H1 (cell line): ENCODE results near the gene DCAF16. TPM values are rescaled to one million over a fixed set of nuclear protein-coding genes. Genes with fewer than 3 reads are reported as not detected.

Experiments
- CTCF ChIA-PET: fragments of 300-600 bp; sonication (Branson Sonifier 250); formaldehyde crosslinking; loops from one replicate; lab custom pipeline; 2021; ENCODE audit not compliant: partially characterized antibody; lab: Charles Lee
- POLR2A ChIA-PET: fragments of 300-600 bp; sonication (Branson Sonifier 250); formaldehyde crosslinking; loops from one replicate; lab custom pipeline; 2021; ENCODE audit warnings: inconsistent platforms; ENCODE audit not compliant: partially characterized antibody; lab: Charles Lee
- DNase-seq, 2 experiments: peaks; one replicate each; pipeline versions ENCODE4 v3.0.0 to v3.0.0-alpha.2; 2010 to 2022; ENCODE audit warnings: low spot score in 2 of 2, low read depth in 1 of 2, mixed read lengths in 1 of 2
- FAIRE-seq: peaks from 2 replicates; lab custom pipeline; 2011; peaks lifted over from hg19 to GRCh38; lab: Jason Lieb, UNC
- H2AFZ ChIP-seq: 2 replicates; pipeline ENCODE4 v1.8.1; 2012; ENCODE audit warnings: low read length, inconsistent platforms
- H2AK5ac ChIP-seq: 2 replicates; pipeline ENCODE4 v1.6.1; 2013; ENCODE audit warnings: low read depth, low read length
- H2BK120ac ChIP-seq: replicated peaks from 2 replicates; pipeline ENCODE3; 2013; ENCODE audit warnings: low read depth, low read length, inconsistent platforms
- H2BK12ac ChIP-seq: 2 replicates; pipeline ENCODE4 v1.6.1; 2013; ENCODE audit warnings: low read depth, low read length
- H2BK15ac ChIP-seq: 2 replicates; pipeline ENCODE4 v1.6.1; 2013; ENCODE audit warnings: low read length
- H2BK20ac ChIP-seq: 2 replicates; pipeline ENCODE4 v1.6.1; 2013; ENCODE audit warnings: low read length
- H2BK5ac ChIP-seq: 2 replicates; pipeline ENCODE4 v1.6.1; 2013; ENCODE audit warnings: low read depth, low read length
- H3K14ac ChIP-seq: 2 replicates; pipeline ENCODE4 v1.6.1; 2013; ENCODE audit warnings: inconsistent platforms; ENCODE audit not compliant: insufficient read length
- H3K18ac ChIP-seq: 2 replicates; pipeline ENCODE4 v1.6.1; 2013; ENCODE audit warnings: low read length; ENCODE audit errors: extremely low read depth
- H3K23ac ChIP-seq: 2 replicates; pipeline ENCODE4 v1.6.1; 2013; ENCODE audit warnings: inconsistent platforms; ENCODE audit not compliant: insufficient read length
- H3K23me2 ChIP-seq: 2 replicates; pipeline ENCODE4 v1.6.1; 2013; ENCODE audit warnings: low read depth, low read length
- H3K27ac ChIP-seq: 2 replicates; pipeline ENCODE4 v1.6.1; 2011; ENCODE audit warnings: low read depth, low read length, inconsistent platforms
- H3K27me3 ChIP-seq, 4 experiments: replicated peaks in 1 of 4; 1 replicate in 1 of 4; 2 replicates in 3 of 4; pipeline versions ENCODE4 v1.6.1 to v1.8.1; 2011 to 2013; ENCODE audit warnings: low read length in 3 of 4, mild to moderate bottlenecking in 3 of 4, inconsistent platforms in 2 of 4, mixed read lengths in 2 of 4, moderate library complexity in 1 of 4; ENCODE audit not compliant: control insufficient read depth in 3 of 4, insufficient read depth in 3 of 4; ENCODE audit errors: extremely low read depth in 1 of 4
- H3K36me3 ChIP-seq, 4 experiments: 2 replicates each; pipeline versions ENCODE4 v1.6.1 to v1.8.1; 2011 to 2013; ENCODE audit warnings: mild to moderate bottlenecking in 4 of 4, low read length in 3 of 4, moderate library complexity in 2 of 4, control low read depth in 1 of 4, inconsistent platforms in 1 of 4; ENCODE audit not compliant: insufficient read depth in 4 of 4, control insufficient read depth in 2 of 4
- H3K4ac ChIP-seq: replicated peaks from 2 replicates; pipeline ENCODE3; 2013; ENCODE audit warnings: low read length, low read depth, mixed read lengths, inconsistent platforms; ENCODE audit not compliant: insufficient read length
- H3K4me1 ChIP-seq, 4 experiments: replicated peaks in 1 of 4; 1 replicate in 1 of 4; 2 replicates in 3 of 4; pipeline versions ENCODE4 v1.6.1 to v1.8.1; 2011 to 2013; ENCODE audit warnings: low read length in 3 of 4, inconsistent platforms in 2 of 4, mixed read lengths in 1 of 4; ENCODE audit not compliant: insufficient read depth in 4 of 4, control insufficient read depth in 3 of 4
- H3K4me2 ChIP-seq, 2 experiments: 2 replicates each; pipeline versions ENCODE4 v1.6.1 to v1.8.1; 2011 to 2013; ENCODE audit warnings: low read depth in 2 of 2, low read length in 2 of 2, control low read depth in 1 of 2, inconsistent platforms in 1 of 2, mild to moderate bottlenecking in 1 of 2; ENCODE audit not compliant: insufficient read depth in 1 of 2
- H3K4me3 ChIP-seq, 4 experiments: fragments of 200-600, 300-600 bp in 1 of 4; sonication (generic), shearing (Covaris generic), sonication (Bioruptor Twin) in 1 of 4; 2 replicates each; pipeline versions ENCODE4 v1.5.1 to v1.8.1; 2011 to 2016; ENCODE audit warnings: low read length in 4 of 4, low read depth in 3 of 4, control low read depth in 2 of 4, inconsistent platforms in 2 of 4, mild to moderate bottlenecking in 2 of 4, mixed read lengths in 1 of 4, moderate library complexity in 1 of 4; ENCODE audit not compliant: insufficient read depth in 2 of 4; ENCODE audit errors: extremely low read depth in 1 of 4
- H3K56ac ChIP-seq: replicated peaks from 2 replicates; pipeline ENCODE3; 2013; ENCODE audit warnings: low read depth, mild to moderate bottlenecking, mixed read lengths, low read length, inconsistent platforms; ENCODE audit not compliant: insufficient read length
- H3K79me1 ChIP-seq: 2 replicates; pipeline ENCODE4 v1.6.1; 2013; ENCODE audit warnings: low read depth, low read length, control low read depth
- H3K79me2 ChIP-seq, 2 experiments: 2 replicates each; pipeline versions ENCODE4 v1.6.1 to v1.8.1; 2012 to 2013; ENCODE audit warnings: low read length in 2 of 2, mild to moderate bottlenecking in 2 of 2, inconsistent platforms in 1 of 2; ENCODE audit not compliant: insufficient read depth in 2 of 2, control insufficient read depth in 1 of 2
- H3K9ac ChIP-seq, 4 experiments: replicated peaks in 1 of 4; 1 replicate in 1 of 4; 2 replicates in 3 of 4; pipeline versions ENCODE4 v1.6.1 to v1.8.1; 2011 to 2013; ENCODE audit warnings: low read depth in 3 of 4, low read length in 3 of 4, control low read depth in 2 of 4, mild to moderate bottlenecking in 2 of 4, moderate library complexity in 2 of 4, inconsistent platforms in 1 of 4; ENCODE audit errors: extremely low read depth in 1 of 4
- H3K9me3 ChIP-seq, 2 experiments: 2 replicates each; pipeline versions ENCODE4 v1.6.1 to v1.8.1; 2012 to 2013; ENCODE audit warnings: mild to moderate bottlenecking in 2 of 2, moderate library complexity in 2 of 2, control low read depth in 1 of 2, inconsistent platforms in 1 of 2, low read depth in 1 of 2, low read length in 1 of 2, mixed read lengths in 1 of 2; ENCODE audit not compliant: insufficient read depth in 2 of 2
- H4K20me1 ChIP-seq, 2 experiments: replicated peaks in 1 of 2; 2 replicates each; pipeline versions ENCODE3 to v1.8.1; 2011 to 2013; ENCODE audit warnings: inconsistent platforms in 2 of 2, low read length in 2 of 2, mild to moderate bottlenecking in 1 of 2; ENCODE audit not compliant: insufficient read depth in 2 of 2, control insufficient read depth in 1 of 2
- H4K5ac ChIP-seq: 2 replicates; pipeline ENCODE4 v1.6.1; 2013; ENCODE audit warnings: low read length, low read depth, mixed read lengths, inconsistent platforms; ENCODE audit not compliant: insufficient read length
- H4K8ac ChIP-seq: 2 replicates; pipeline ENCODE4 v1.8.0; 2013; ENCODE audit warnings: mild to moderate bottlenecking, moderate library complexity, low read length, inconsistent platforms; ENCODE audit not compliant: insufficient read depth; ENCODE audit errors: extremely low read depth
- H4K91ac ChIP-seq: replicated peaks from 2 replicates; pipeline ENCODE3; 2013; ENCODE audit warnings: low read length, mixed read lengths, inconsistent platforms; ENCODE audit not compliant: insufficient read length
- CHD1 ChIP-seq: IDR thresholded peaks from 2 replicates; pipeline ENCODE4 v1.6.1; 2012; ENCODE audit warnings: low read depth, low read length, improper control_type of control experiment
- CREB1 ChIP-seq: IDR thresholded peaks from 2 replicates; pipeline ENCODE4 v1.6.1; 2012; ENCODE audit warnings: inconsistent platforms
- E2F6 ChIP-seq: IDR thresholded peaks from 2 replicates; pipeline ENCODE4 v1.6.1; 2012; ENCODE audit warnings: inconsistent platforms
- EGR1 ChIP-seq: IDR thresholded peaks from 2 replicates; pipeline ENCODE4 v1.6.1; 2011; ENCODE audit warnings: low read depth, low read length, borderline replicate concordance
- EP300 ChIP-seq, 2 experiments: IDR thresholded peaks; 1 replicate in 1 of 2; 2 replicates in 1 of 2; pipeline ENCODE4 v1.6.1; 2011 to 2012; ENCODE audit warnings: low read depth in 2 of 2, low read length in 2 of 2, mild to moderate bottlenecking in 2 of 2, borderline replicate concordance in 1 of 2, inconsistent platforms in 1 of 2, moderate library complexity in 1 of 2
- HDAC2 ChIP-seq, 2 experiments: fragments of 300-600 bp in 1 of 2; sonication (generic) in 1 of 2; IDR thresholded peaks; 2 replicates each; pipeline ENCODE4 v1.6.1; 2011 to 2012; ENCODE audit warnings: low read depth in 2 of 2, low read length in 2 of 2, mild to moderate bottlenecking in 2 of 2, moderate library complexity in 2 of 2, borderline replicate concordance in 1 of 2, inconsistent platforms in 1 of 2
- JUN ChIP-seq: IDR thresholded peaks from 2 replicates; pipeline ENCODE4 v1.6.1; 2011; ENCODE audit warnings: low read depth, mild to moderate bottlenecking, improper control_type of control experiment, low read length
- POLR2A ChIP-seq, 2 experiments: IDR thresholded peaks; 1 replicate in 1 of 2; 2 replicates in 1 of 2; pipeline ENCODE4 v1.6.1; 2011; ENCODE audit warnings: low read depth in 2 of 2, low read length in 2 of 2, mild to moderate bottlenecking in 2 of 2; ENCODE audit errors: control extremely low read depth in 1 of 2
- POU5F1 ChIP-seq: IDR thresholded peaks from 2 replicates; pipeline ENCODE4 v1.6.1; 2011; ENCODE audit warnings: low read depth, mild to moderate bottlenecking, low read length, moderate library complexity
- TAF7 ChIP-seq: optimal IDR thresholded peaks from 2 replicates; pipeline ENCODE3; 2011; ENCODE audit warnings: low read depth, mild to moderate bottlenecking, inconsistent platforms, low read length, moderate library complexity, borderline replicate concordance
- WGBS, 2 experiments: shearing (Covaris generic) in 1 of 2; methylation state at CpG; one replicate each; pipeline versions ENCODE4 v1.1.6 to v1.1.7; 2013 to 2015; ENCODE audit warnings: low lambda C conversion rate in 2 of 2, mixed read lengths in 2 of 2, inconsistent platforms in 1 of 2, low coverage in 1 of 2, missing lambda C conversion rate in 1 of 2; ENCODE audit not compliant: insufficient replicate concordance in 2 of 2, insufficient coverage in 1 of 2, insufficient read length in 1 of 2; ENCODE audit errors: extremely low coverage in 1 of 2, missing lambda C conversion rate in 1 of 2; 5-methylcytosine and 5-hydroxymethylcytosine counted together
- polyA plus RNA-seq, 7 experiments: library from polyadenylated mRNA; depleted of rRNA in 3 of 7; stranded (reverse) in 5 of 7; unstranded in 2 of 7; fragments of >200 nt in 5 of 7; fragments of 200-250 nt in 2 of 7; gene quantifications; 1 replicate in 5 of 7; 2 replicates in 1 of 7; 4 replicates in 1 of 7; pipeline versions ENCODE4 v1.2.1 to v1.2.3, GENCODE V29; 2011 to 2013; ENCODE audit warnings: missing spikeins in 2 of 7, mixed read lengths in 2 of 7
- total RNA-seq: library from RNA; stranded (reverse); fragmentation: NEBNext Ultra II Directional; extraction: Animal tissue kit (Norgen Biotek cat#: 25700); gene quantifications from 2 replicates; pipeline ENCODE4 v1.2.1, GENCODE V29; 2021

Gene DCAF16
- total and polyA plus RNA-seq, 2 of the 8 experiments (the other 6 are each of a cell fraction or from before 2014, with no cell fraction given) = 26.5 to 55.7 TPM

- H2BK5ac ChIP-seq = no peak overlapping the region
- no peak overlapping the region for H3K23ac ChIP-seq
- H3K4me2 ChIP-seq = no peak overlapping the region
- peaks cover 13% of the 10 kb centered on the region; the same call in 1 of the 2 replicates for H3K23me2 ChIP-seq
- H3K18ac ChIP-seq = no peak overlapping the region
- no peak overlapping the region for H4K91ac ChIP-seq
- peaks cover 0 to 1% of the 10 kb centered on the region in 2 experiments for H4K20me1 ChIP-seq
- H3K14ac ChIP-seq = no peak overlapping the region
- H4K5ac ChIP-seq = no peak overlapping the region
- POLR2A ChIA-PET = no interaction called here
- DNase-seq (no peak), FAIRE-seq (no peak)
- WGBS, 2 experiments = 80% methylated on average over 3 of the region's 3 CpGs; no CpG with 5 or more reads in 1 of the 2 experiments
- no peaks in the 10 kb centered on the region for H3K9me3 ChIP-seq
- H2BK20ac ChIP-seq = no peak overlapping the region
- no peak overlapping the region for H2BK15ac ChIP-seq
- H3K27me3 ChIP-seq = peaks cover 21 to 36% (median 32%) of the 10 kb centered on the region in 4 experiments
- H2BK120ac ChIP-seq = no peak overlapping the region
- no peak overlapping the region for H3K56ac ChIP-seq
- no peak overlapping the region for H3K27ac ChIP-seq
- H2AK5ac ChIP-seq = no peak overlapping the region
- H3K79me1 ChIP-seq = no peaks in the 10 kb centered on the region
- H2AFZ ChIP-seq = no peak overlapping the region
- no peaks in the 10 kb centered on the region for H3K36me3 ChIP-seq
- no peak overlapping the region for H3K9ac ChIP-seq
- H3K4me3 ChIP-seq = no peak overlapping the region
- no peak overlapping the region for H4K8ac ChIP-seq
- TF ChIP-seq EP300 (IDR thresholded peaks at IDR 0.05; ENCODE audit: borderline replicate concordance in 1 of 2, low read depth in 2 of 2, low read length in 2 of 2) (no peak), POLR2A (IDR thresholded peaks at IDR 0.05; ENCODE audit: control extremely low read depth in 1 of 2, low read depth in 2 of 2, low read length in 2 of 2) (no peak), JUN (no peak), E2F6 (no peak), HDAC2 (IDR thresholded peaks at IDR 0.05; ENCODE audit: borderline replicate concordance in 1 of 2, low read depth in 2 of 2, low read length in 2 of 2) (no peak), CREB1 (no peak), CHD1 (no peak), EGR1 (no peak), POU5F1 (no peak), TAF7 (no peak)
- peaks cover 0 to 14% (median 6%) of the 10 kb centered on the region in 4 experiments; a peak in 5 of 7 replicates for H3K4me1 ChIP-seq
- CTCF ChIA-PET = interaction anchor here (1.3 kb wide), 1 partner anchor 230 kb away, joined by 3 read pairs; no protein-coding TSS in a partner anchor
- no peak overlapping the region for H2BK12ac ChIP-seq
- no peaks in the 10 kb centered on the region for H3K79me2 ChIP-seq
- no peak overlapping the region for H3K4ac ChIP-seq
These were observed 32.1 kb downstream of the DCAF16 start for GRCh38 chr4:17778431-17778830.
